ENCODE data around the gene USP24. TPM values are rescaled to one million over a fixed set of nuclear protein-coding genes. Genes with fewer than 3 reads are reported as not detected.

The USP24 gene
- total RNA-seq, 1 donor from 2014 or later, result 35.8 TPM

GRCh38 chr1:55044617-55045397 lies 170.4 kb downstream of the USP24 start:
- no peak overlapping the region for H3K27ac ChIP-seq
- no peaks in the 10 kb centered on the region for H3K36me3 ChIP-seq
- no peak for DNase-seq (ENCODE audit: extremely low spot score in 2 of 2)
- H3K9me3 ChIP-seq, result no peaks in the 10 kb centered on the region
- intact Hi-C loops (cut with DNase I), result no loop called here
- no peaks in the 10 kb centered on the region for H3K27me3 ChIP-seq
- no peak overlapping the region for H3K4me3 ChIP-seq
- H3K4me1 ChIP-seq, result peaks cover 11% of the 10 kb centered on the region
- TF ChIP-seq POLR2A (IDR thresholded peaks at IDR 0.05), result no peak
- no peak for TF ChIP-seq POLR2AphosphoS5 (IDR thresholded peaks at IDR 0.05; ENCODE audit: insufficient read depth in 1 of 2, low read depth in 1 of 2)
- no peak for TF ChIP-seq CTCF (IDR thresholded peaks at IDR 0.05)

- intact Hi-C loops (cut with DNase I), result no loop called here
- TF ChIP-seq POLR2A (IDR thresholded peaks at IDR 0.05) (no peak), POLR2AphosphoS5 (IDR thresholded peaks at IDR 0.05; ENCODE audit: insufficient read depth in 1 of 2, low read depth in 1 of 2) (no peak), CTCF (IDR thresholded peaks at IDR 0.05) (no peak)
- H3K9me3 ChIP-seq, result no peaks in the 10 kb centered on the region
- no peak overlapping the region for H3K4me3 ChIP-seq
- H3K27ac ChIP-seq, result no peak overlapping the region
- DNase-seq (ENCODE audit: extremely low spot score in 2 of 2), result no peak
- no peaks in the 10 kb centered on the region for H3K36me3 ChIP-seq
- peaks cover 20% of the 10 kb centered on the region for H3K4me1 ChIP-seq
- H3K27me3 ChIP-seq, result no peaks in the 10 kb centered on the region
Measured at GRCh38 chr1:55043726-55044125, 171.4 kb downstream of the USP24 start.

GRCh38 chr1:55043011-55043410 lies 172.2 kb downstream of the USP24 start:
- H3K27me3 ChIP-seq, result no peaks in the 10 kb centered on the region
- no peak for TF ChIP-seq POLR2A (IDR thresholded peaks at IDR 0.05)
- TF ChIP-seq CTCF (IDR thresholded peaks at IDR 0.05), result no peak
- no peak for TF ChIP-seq POLR2AphosphoS5 (IDR thresholded peaks at IDR 0.05; ENCODE audit: insufficient read depth in 1 of 2, low read depth in 1 of 2)
- H3K4me1 ChIP-seq, result peaks cover 20% of the 10 kb centered on the region
- intact Hi-C loops (cut with DNase I), result no loop called here
- no peaks in the 10 kb centered on the region for H3K36me3 ChIP-seq
- H3K27ac ChIP-seq, result no peak overlapping the region
- DNase-seq (ENCODE audit: extremely low spot score in 2 of 2), result no peak
- no peaks in the 10 kb centered on the region for H3K9me3 ChIP-seq
- no peak overlapping the region for H3K4me3 ChIP-seq

- no peaks in the 10 kb centered on the region for H3K36me3 ChIP-seq
- intact Hi-C loops (cut with DNase I), result no loop called here
- H3K4me1 ChIP-seq, result peaks cover 20% of the 10 kb centered on the region
- no peaks in the 10 kb centered on the region for H3K27me3 ChIP-seq
- H3K4me3 ChIP-seq, result no peak overlapping the region
- no peak for DNase-seq (ENCODE audit: extremely low spot score in 2 of 2)
- no peak for TF ChIP-seq POLR2A (IDR thresholded peaks at IDR 0.05)
- TF ChIP-seq CTCF (IDR thresholded peaks at IDR 0.05), result no peak
- no peak overlapping the region for H3K27ac ChIP-seq
- H3K9me3 ChIP-seq, result no peaks in the 10 kb centered on the region
Measured at GRCh38 chr1:55041613-55042012, 173.6 kb downstream of the USP24 start.

- no peaks in the 10 kb centered on the region for H3K36me3 ChIP-seq
- H3K27ac ChIP-seq, result no peak overlapping the region
- H3K4me3 ChIP-seq, result no peak overlapping the region
- H3K27me3 ChIP-seq, result no peaks in the 10 kb centered on the region
- intact Hi-C loops (cut with DNase I), result no loop called here
- no peak for DNase-seq (ENCODE audit: extremely low spot score in 2 of 2)
- H3K9me3 ChIP-seq, result no peaks in the 10 kb centered on the region
- no peak for TF ChIP-seq POLR2A (IDR thresholded peaks at IDR 0.05)
- TF ChIP-seq CTCF (IDR thresholded peaks at IDR 0.05), result no peak
- TF ChIP-seq POLR2AphosphoS5 (IDR thresholded peaks at IDR 0.05; ENCODE audit: insufficient read depth in 1 of 2, low read depth in 1 of 2), result no peak
- H3K4me1 ChIP-seq, result peaks cover 20% of the 10 kb centered on the region
Measured at GRCh38 chr1:55040933-55041494, 174.2 kb downstream of the USP24 start.
